Neuron (in vitro differentiated cells): ENCODE measurements around the gene SEMA4C.

ENCODE experiments used
- H2AFZ ChIP-seq: one replicate; pipeline ENCODE4 v1.6.1; 2013; ENCODE audit warnings: low read depth, mild to moderate bottlenecking, inconsistent platforms, low read length, moderate library complexity
- H3K27me3 ChIP-seq: one replicate; pipeline ENCODE4 v1.6.1; 2013; ENCODE audit warnings: low read length; ENCODE audit not compliant: insufficient read depth
- H3K36me3 ChIP-seq: one replicate; pipeline ENCODE4 v1.6.1; 2013; ENCODE audit warnings: low read length; ENCODE audit not compliant: insufficient read depth
- H3K4me1 ChIP-seq: one replicate; pipeline ENCODE4 v1.6.1; 2013; ENCODE audit warnings: low read length; ENCODE audit not compliant: insufficient read depth
- H3K4me3 ChIP-seq: 2 replicates; pipeline ENCODE4 v1.5.1; 2013; ENCODE audit warnings: mild to moderate bottlenecking, low read length, moderate library complexity
- H3K9me3 ChIP-seq: one replicate; pipeline ENCODE4 v1.6.1; 2013; ENCODE audit warnings: low read length

SEMA4C gene

DNA sequence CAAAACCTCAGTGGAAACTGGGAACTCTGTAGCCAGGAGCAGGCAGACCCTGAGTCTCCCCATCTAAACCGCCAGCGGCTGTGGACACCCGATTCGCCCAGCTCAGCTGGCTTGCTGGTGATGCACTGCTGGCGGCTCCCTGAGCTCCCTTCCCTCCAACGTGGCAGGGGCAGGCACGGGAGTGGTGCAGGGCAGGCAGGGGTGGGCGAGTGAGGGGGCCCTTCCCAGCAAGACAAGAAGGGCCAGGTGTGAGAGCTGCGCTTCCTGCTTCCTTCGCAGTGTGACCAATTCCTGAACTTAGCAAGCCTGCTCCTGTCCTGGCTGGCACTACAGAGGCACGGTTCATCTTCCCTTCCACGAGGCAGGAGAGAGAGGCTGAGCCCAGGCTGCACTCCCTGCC is 12.3 kb upstream of the SEMA4C start:
- H3K4me3 ChIP-seq, result no peak overlapping the region
- no peaks in the 10 kb centered on the region for H3K27me3 ChIP-seq
- H3K9me3 ChIP-seq, result no peaks in the 10 kb centered on the region
- peaks cover 15% of the 10 kb centered on the region for H3K4me1 ChIP-seq
- no peaks in the 10 kb centered on the region for H3K36me3 ChIP-seq
- no peak overlapping the region for H2AFZ ChIP-seq

DNA sequence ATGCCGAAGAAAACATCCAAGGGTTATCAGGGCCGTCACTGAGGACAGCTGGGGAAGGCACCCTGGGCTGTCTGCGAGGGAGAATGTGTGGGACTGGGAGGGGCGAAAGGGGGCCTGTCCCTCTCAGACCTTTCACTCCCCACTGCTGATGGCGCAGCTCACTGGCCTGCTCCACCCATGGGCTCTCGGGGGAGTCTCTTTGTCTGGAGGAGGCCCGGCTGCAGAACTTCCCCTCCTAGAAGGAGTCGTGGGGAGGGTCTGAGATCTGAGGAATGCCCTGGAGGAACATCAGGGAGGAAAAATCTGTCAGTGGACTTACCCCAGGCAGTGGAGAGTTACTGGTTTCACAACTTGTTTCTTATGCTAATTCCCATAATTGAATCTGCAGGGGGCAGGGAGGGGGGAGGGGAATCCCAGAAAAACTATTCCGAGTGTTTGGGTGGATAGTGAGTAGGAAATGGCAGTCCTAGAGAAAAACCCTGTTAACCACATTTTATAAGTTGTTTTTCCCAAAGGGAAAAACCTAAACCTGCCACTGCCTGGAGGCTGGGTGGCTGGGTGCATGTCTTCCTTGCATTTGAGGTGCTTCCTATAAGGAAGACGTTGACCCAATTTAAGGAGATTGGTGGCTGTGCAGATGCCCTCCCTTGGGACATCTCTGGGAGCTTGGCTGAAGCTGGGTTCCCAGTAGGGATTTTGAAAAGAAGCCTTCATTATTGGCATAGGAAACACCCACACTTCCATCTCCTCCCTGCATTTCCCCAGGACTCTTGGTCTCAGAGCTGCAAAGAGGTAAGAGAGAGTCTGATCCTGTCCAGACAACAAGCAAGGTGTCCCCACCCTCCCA is 11.7 kb upstream of the SEMA4C start:
- no peak overlapping the region for H3K4me3 ChIP-seq
- no peaks in the 10 kb centered on the region for H3K36me3 ChIP-seq
- H2AFZ ChIP-seq, result no peak overlapping the region
- no peaks in the 10 kb centered on the region for H3K9me3 ChIP-seq
- no peaks in the 10 kb centered on the region for H3K27me3 ChIP-seq
- peaks cover 20% of the 10 kb centered on the region for H3K4me1 ChIP-seq

DNA sequence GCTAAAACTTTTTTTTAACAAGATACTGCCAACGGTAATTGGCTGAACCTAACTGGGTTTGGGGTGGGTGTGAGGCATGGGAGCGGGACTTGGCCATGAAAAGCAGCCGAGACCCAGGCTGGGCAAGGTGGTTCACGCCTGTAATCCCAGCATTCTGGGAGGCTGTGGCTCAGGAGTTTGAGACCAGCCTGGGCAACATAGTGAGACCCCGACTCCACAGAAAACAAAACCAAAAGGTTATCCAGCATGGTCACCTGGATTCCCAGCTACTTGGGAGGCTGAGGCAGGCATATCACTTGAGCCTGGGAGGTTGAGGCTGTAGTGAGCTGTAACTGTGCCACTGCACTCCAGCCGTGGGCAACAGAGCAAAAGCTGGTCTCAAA is 11.0 kb upstream of the SEMA4C start:
- H3K4me3 ChIP-seq, result no peak overlapping the region
- no peaks in the 10 kb centered on the region for H3K9me3 ChIP-seq
- peaks cover 27% of the 10 kb centered on the region for H3K4me1 ChIP-seq
- H3K27me3 ChIP-seq, result no peaks in the 10 kb centered on the region
- no peaks in the 10 kb centered on the region for H3K36me3 ChIP-seq
- no peak overlapping the region for H2AFZ ChIP-seq

DNA sequence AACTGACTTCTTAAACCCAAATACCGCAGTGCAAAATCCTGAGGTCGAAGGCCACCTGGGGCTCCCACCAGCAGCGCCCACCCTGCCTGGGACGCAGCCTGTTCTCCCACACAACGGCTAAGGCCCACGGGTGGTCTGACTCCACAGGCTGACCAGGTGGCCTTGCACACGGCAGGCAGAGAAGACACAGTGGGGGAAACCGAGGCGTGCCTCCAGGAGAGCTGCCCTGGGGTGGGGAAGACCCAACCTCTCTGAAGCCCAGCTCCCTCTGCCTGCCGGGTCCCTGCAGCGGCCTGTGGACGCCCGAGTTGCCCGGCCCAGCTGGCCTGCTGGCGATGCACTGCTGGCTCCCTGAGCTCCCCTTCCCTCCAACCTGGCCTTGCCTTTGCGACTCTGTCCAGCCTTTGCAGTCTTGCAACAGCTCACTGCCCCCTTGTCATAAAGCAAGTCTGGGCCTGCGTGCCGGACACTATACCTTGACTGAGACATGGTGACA is 9.7 kb upstream of the SEMA4C start:
- Histone ChIP-seq H3K36me3 (no peaks in the 10 kb centered on the region), H2AFZ (no peak overlapping the region), H3K4me1 (peaks cover 34% of the 10 kb centered on the region), H3K9me3 (no peaks in the 10 kb centered on the region), H3K4me3 (no peak overlapping the region), H3K27me3 (no peaks in the 10 kb centered on the region)

DNA sequence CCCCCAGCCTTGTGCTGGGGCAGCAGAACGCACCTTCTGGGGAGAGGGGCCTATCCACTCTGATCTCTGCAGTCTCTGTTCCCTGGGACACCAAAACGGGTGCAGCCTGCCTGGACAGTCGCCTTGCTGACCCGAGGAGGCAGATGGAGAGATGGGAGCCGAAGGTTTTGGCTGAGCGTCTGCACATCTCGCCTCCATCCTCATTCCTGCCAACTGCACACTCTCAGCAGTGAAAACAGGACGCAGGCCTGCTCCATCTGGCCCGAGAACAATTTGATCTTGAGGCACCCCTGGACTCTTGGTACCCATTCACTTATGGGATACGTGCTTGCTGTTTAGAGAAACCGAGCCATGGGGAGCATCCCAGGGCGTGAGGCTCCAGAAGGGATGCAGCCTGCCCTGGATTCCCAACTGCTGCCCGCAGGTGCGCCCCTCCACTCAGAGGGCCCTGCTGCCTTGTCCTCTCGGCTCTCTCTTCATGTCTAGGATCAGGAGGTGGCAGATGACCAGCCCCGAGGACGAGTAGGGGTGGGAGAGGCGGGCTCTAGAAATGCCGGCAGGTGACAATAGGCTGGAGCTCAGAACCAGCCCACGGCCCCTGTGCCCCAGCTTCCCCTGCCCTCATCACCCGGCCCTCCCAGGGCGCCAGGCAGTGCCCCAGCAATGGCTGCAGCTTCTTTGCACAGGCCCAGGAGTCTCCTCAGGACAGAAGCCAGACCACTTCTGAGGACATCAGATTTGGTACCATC is 9.1 kb upstream of the SEMA4C start:
- H3K9me3 ChIP-seq, result no peaks in the 10 kb centered on the region
- H3K36me3 ChIP-seq, result no peaks in the 10 kb centered on the region
- no peaks in the 10 kb centered on the region for H3K27me3 ChIP-seq
- H2AFZ ChIP-seq, result no peak overlapping the region
- H3K4me3 ChIP-seq, result no peak overlapping the region
- H3K4me1 ChIP-seq, result peaks cover 34% of the 10 kb centered on the region

DNA sequence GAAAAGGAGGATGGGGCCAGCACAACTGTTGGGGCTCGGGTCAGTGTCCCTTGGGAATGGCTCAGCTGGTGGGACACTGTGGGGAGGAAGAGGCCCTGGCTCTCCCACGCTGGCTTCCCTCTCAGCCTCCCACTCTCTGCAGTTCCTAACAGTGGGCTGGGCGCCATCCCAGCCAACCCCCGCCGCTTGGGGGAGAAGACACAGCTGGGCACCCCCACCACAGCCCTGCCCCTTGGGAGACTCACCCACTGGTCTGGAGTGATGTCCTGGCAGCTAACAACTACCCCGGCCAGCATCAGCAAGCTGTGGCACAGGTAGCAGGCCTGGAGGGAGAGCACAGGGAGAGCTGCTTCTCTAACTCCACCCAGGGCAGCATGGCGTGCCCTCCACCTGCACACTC is 8.3 kb upstream of the SEMA4C start:
- Histone ChIP-seq H3K27me3 (no peaks in the 10 kb centered on the region), H3K4me1 (peaks cover 34% of the 10 kb centered on the region), H2AFZ (no peak overlapping the region), H3K9me3 (no peaks in the 10 kb centered on the region), H3K4me3 (no peak overlapping the region), H3K36me3 (no peaks in the 10 kb centered on the region)

DNA sequence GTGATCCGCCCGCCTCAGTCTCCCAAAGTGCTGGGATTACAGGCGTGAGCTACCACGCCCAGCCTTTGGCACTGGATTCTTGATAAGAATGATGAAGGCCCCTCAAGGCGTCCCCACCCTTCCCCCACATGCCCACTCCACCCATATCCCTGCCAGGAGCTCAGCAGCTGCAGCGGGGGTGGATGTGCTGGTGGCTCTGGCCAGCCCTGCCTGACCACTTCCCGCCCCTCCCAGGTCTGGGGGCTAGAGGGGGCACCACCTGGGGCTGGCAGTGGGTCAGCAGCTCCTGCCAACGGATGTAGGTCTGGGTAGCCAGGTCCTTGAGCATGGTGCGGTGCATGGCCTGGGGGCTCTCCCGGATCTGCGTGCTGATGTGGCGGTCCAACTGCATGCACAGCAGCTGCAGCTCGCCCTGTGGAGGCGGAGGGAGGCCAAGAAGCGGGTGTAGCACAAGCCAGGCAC is 7.8 kb upstream of the SEMA4C start:
- Histone ChIP-seq H3K4me1 (peaks cover 34% of the 10 kb centered on the region), H3K36me3 (no peaks in the 10 kb centered on the region), H3K4me3 (no peak overlapping the region), H3K9me3 (no peaks in the 10 kb centered on the region), H3K27me3 (no peaks in the 10 kb centered on the region), H2AFZ (no peak overlapping the region)

DNA sequence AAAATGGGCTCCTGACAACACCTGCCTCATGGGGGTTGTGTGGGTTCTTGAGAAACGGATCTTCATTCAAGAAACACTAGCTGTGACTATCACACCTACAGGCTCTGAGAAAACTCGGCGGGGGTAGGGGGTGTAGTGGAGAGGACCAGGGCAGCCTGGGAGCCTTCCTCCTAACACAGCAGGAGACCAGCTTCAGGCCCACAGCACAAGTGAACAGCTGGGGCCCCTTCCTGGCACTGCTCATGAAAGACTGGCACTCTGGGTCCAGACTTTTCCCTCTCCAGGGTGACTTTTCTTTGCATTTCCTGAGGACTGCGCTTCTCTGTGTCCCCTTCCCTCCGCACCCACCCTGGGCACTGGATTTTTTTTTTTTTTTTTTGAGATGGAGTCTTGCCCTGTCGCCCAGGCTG is 7.2 kb upstream of the SEMA4C start:
- H3K4me1 ChIP-seq, result peaks cover 30% of the 10 kb centered on the region
- no peak overlapping the region for H3K4me3 ChIP-seq
- H3K9me3 ChIP-seq, result no peaks in the 10 kb centered on the region
- H2AFZ ChIP-seq, result no peak overlapping the region
- no peaks in the 10 kb centered on the region for H3K27me3 ChIP-seq
- no peaks in the 10 kb centered on the region for H3K36me3 ChIP-seq

DNA sequence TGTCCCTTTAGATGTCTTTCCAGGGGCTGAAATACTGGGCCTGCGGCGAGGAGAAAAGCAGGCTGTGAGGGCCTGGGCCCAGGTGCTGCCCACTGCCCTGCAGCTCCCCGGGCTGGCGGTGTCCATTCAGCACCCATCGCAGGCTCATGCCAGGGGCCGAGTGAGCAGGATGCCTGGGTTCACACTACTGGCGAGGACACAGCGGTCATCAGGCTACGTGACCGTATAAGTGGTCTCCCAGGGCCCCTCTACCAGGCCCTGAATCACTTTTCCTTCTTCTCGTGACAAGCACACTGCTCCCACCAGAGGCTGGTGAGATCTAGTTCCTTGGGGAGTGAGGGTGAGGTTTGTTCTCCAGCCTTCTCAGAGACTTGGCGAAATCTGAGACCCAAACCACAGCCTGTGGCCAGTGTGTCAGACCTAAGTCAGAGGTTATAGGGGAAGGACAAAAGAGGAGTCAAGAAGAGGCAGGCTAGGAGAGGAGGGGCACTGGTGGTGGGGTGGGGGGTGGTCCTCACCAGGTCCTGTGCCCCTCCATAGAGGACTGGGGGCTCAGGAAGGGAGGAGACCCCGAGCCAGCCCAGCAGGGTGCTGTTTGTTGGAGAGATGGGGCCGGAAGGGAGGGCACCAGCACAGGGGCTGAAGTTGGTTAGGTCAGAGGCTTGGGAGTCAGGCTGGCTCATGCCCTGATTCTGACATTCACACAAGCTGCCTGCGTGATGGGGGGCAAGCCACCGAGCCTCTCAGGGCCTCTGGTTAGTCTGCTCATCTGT is 6.6 kb upstream of the SEMA4C start:
- Histone ChIP-seq H3K4me3 (no peak overlapping the region), H3K4me1 (peaks cover 24% of the 10 kb centered on the region), H3K36me3 (no peaks in the 10 kb centered on the region), H3K9me3 (no peaks in the 10 kb centered on the region), H3K27me3 (no peaks in the 10 kb centered on the region), H2AFZ (peak overlapping the region; percentile 39)

DNA sequence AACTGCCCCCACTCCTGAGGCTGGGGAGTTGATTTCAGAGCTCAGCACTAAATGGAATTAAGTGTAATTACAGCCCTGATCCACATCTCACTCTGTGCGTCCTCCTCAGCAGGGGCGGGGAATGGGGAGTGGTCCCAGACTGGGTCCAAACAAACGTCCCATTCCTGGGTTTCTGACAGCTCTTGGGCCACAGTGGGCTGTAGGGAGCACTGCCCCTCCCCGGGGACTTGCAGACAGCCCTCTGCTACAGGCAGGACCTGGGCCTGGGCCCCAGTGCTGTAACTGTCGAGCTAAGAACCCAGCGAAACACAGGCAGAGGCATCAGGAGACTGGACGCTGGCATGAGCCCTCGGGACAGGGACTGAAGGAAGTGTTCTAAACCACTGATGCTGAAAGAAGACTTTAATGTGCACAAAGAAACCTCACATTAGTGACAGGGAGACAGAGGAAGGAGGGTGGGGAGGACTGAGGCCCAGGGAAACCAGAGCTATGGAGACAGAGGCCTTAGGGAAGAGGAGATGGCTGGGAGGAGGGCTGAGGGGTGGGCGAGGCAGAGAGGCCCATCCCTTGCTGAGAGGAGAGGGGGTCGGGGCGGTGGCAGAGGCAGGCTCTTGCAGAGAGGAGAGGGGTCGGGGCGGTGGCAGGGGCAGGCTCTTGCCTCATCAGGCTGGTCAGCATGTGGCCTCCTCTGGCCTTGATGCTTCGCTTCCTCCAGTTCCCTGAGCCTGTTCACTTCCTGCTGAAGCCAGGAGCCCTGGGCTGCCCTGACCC is 5.8 kb upstream of the SEMA4C start:
- no peaks in the 10 kb centered on the region for H3K27me3 ChIP-seq
- no peaks in the 10 kb centered on the region for H3K9me3 ChIP-seq
- no peaks in the 10 kb centered on the region for H3K36me3 ChIP-seq
- H2AFZ ChIP-seq, result peak overlapping the region; percentile 39
- H3K4me1 ChIP-seq, result peaks cover 19% of the 10 kb centered on the region
- H3K4me3 ChIP-seq, result peak overlapping the region; percentile 4

DNA sequence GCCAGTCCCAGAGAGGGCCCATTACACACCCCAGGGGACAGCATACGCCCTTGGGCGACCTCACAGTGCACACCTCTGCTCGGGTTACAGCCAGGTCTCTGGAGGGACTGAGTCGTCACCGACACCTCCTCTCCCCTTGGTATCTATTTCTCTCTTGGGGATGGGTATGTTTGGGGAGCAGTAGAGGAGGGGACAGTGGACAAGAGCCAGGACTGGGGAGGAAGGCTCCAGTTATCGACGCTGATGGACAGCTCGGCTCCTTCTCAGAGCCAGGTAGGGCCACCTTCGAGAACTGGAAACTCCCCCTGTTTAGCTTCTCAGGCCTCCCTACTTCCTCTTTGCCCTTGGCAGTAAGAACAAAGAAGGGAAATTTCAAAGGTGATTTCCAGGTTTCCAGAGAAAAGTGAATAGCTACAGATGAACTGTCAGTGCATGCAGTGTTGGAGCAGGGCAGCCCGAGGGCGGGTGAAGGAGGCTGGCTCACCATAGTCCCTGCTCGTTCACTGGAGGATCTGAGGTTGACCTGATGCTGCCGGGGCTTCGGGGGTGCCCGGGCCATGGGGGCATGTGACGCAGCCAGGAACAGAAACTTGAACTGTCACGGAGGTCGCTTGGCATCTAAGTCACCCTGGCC is 4.4 kb upstream of the SEMA4C start:
- no peak overlapping the region for H3K4me3 ChIP-seq
- H3K4me1 ChIP-seq, result peaks cover 23% of the 10 kb centered on the region
- H2AFZ ChIP-seq, result no peak overlapping the region
- H3K9me3 ChIP-seq, result no peaks in the 10 kb centered on the region
- no peaks in the 10 kb centered on the region for H3K36me3 ChIP-seq
- no peaks in the 10 kb centered on the region for H3K27me3 ChIP-seq

DNA sequence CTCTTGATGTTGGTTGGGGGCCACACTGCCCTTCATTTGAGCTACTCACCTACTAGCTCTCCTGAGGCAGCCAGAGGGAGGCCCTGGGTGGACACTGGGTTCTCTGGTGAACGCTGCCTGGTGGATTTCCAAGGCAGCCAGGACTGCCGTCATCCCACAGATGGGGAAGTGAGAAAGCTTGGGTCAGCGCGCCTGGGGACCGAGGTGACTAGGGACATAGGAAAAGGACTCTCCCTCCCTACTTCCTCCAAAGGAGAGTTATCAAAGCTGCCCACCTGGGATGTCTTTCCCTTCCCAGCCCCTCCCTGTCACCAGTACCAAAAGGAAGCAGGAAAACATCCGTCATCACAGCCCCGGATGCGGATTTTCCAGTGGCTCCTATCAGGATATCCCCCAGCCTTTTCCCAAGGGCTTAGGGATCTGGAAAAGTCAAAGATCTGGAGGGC is 3.8 kb upstream of the SEMA4C start:
- Histone ChIP-seq H3K4me1 (peaks cover 23% of the 10 kb centered on the region), H2AFZ (no peak overlapping the region), H3K4me3 (no peak overlapping the region), H3K27me3 (no peaks in the 10 kb centered on the region), H3K9me3 (no peaks in the 10 kb centered on the region), H3K36me3 (no peaks in the 10 kb centered on the region)
